MM.1S (cell line): Measurements from ENCODE around the gene CCDC181.

Experiments
- DNase-seq: peaks from one replicate; pipeline ENCODE4 v3.0.0-alpha.2; 2015
- H2AFZ ChIP-seq: fragments of 300-600 bp; sonication (generic); 2 replicates; pipeline ENCODE4 v1.6.0; 2016; ENCODE audit warnings: antibody characterized with exemption, low read length
- H3F3A ChIP-seq: fragments of 300-600 bp; sonication (generic); 2 replicates; pipeline ENCODE4 v1.6.1; 2016; ENCODE audit warnings: mild to moderate bottlenecking, antibody characterized with exemption, low read length, moderate library complexity, mixed read lengths; ENCODE audit not compliant: insufficient read depth
- H3K27ac ChIP-seq: fragments of 300-600 bp; sonication (generic); 2 replicates; pipeline ENCODE4 v1.5.1; 2016; ENCODE audit warnings: mild to moderate bottlenecking, low read length
- H3K27me3 ChIP-seq: fragments of 300-600 bp; sonication (generic); replicated peaks from 2 replicates; pipeline ENCODE4 v1.6.0; 2016; ENCODE audit warnings: low read length; ENCODE audit not compliant: insufficient read depth
- H3K36me3 ChIP-seq: fragments of 300-600 bp; sonication (generic); replicated peaks from 2 replicates; pipeline ENCODE4 v1.6.1; 2016; ENCODE audit warnings: mild to moderate bottlenecking, low read length, mixed read lengths; ENCODE audit not compliant: insufficient read depth
- H3K4me1 ChIP-seq: fragments of 300-600 bp; sonication (generic); 2 replicates; pipeline ENCODE4 v1.6.1; 2016; ENCODE audit warnings: low read length, mixed read lengths
- H3K4me2 ChIP-seq: fragments of 300-600 bp; sonication (generic); 2 replicates; pipeline ENCODE4 v1.6.0; 2016; ENCODE audit warnings: low read depth, low read length
- H3K4me3 ChIP-seq: fragments of 300-600 bp; sonication (generic); 2 replicates; pipeline ENCODE4 v1.5.1; 2016; ENCODE audit warnings: low read length, mixed read lengths
- H3K79me2 ChIP-seq: fragments of 300-600 bp; sonication (generic); 2 replicates; pipeline ENCODE4 v1.6.1; 2016; ENCODE audit warnings: mixed run types, low read length, mixed read lengths
- H3K9ac ChIP-seq: fragments of 300-600 bp; sonication (generic); 2 replicates; pipeline ENCODE4 v1.6.1; 2016; ENCODE audit warnings: low read length, mixed read lengths
- H3K9me2 ChIP-seq: fragments of 300-600 bp; sonication (generic); replicated peaks from 2 replicates; pipeline ENCODE4 v1.6.1; 2016; ENCODE audit warnings: mild to moderate bottlenecking, low read length, mixed read lengths; ENCODE audit not compliant: insufficient read depth
- H3K9me3 ChIP-seq: fragments of 300-600 bp; sonication (generic); replicated peaks from 2 replicates; pipeline ENCODE4 v1.6.1; 2016; ENCODE audit warnings: mild to moderate bottlenecking, low read length, mixed read lengths; ENCODE audit not compliant: insufficient read depth
- H4K20me1 ChIP-seq: fragments of 300-600 bp; sonication (generic); 2 replicates; pipeline ENCODE4 v1.6.1; 2016; ENCODE audit warnings: mild to moderate bottlenecking, low read length, moderate library complexity, mixed read lengths; ENCODE audit not compliant: insufficient read depth
- EZH2 ChIP-seq: fragments of 300-600 bp; sonication (generic); optimal IDR thresholded peaks from 2 replicates; pipeline ENCODE3; 2017; ENCODE audit warnings: low read depth, mild to moderate bottlenecking, antibody characterized with exemption, low read length, mixed read lengths
- EZH2phosphoT487 ChIP-seq: fragments of 300-600 bp; sonication (generic); IDR thresholded peaks from 2 replicates; pipeline ENCODE4 v1.6.1; 2018; ENCODE audit warnings: antibody characterized with exemption, low read length
- TF ChIP-seq, protein P1 (sequence below): fragments of 300-600 bp; sonication (generic); IDR thresholded peaks from 2 replicates; pipeline ENCODE4 v1.5.1; 2016; ENCODE audit warnings: antibody characterized with exemption, low read length, mixed read lengths

The CCDC181 gene

DNA sequence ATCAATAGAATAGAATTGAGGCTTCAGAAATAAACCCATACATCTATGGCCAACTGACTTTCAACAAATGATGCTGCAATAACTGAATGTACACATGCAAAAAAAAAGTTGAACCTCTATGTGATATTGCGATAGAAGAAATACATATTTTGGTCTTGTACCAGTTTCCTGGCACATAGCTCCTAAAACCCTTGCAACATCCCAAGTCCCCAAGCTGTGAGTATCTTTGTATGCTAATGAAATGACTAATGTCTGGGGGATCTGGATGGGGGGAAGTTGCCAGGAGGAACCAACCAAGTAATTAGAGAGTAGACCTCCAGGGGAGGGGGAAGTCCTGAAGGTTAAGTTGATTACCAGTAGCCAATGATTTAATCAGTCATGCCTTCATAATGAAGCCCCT, 34.9 kb downstream of the CCDC181 start:
- Histone ChIP-seq H3K27me3 (no peaks in the 10 kb centered on the region), H3K27ac (no peak overlapping the region), H3K4me2 (no peak overlapping the region), H3K36me3 (no peaks in the 10 kb centered on the region), H3F3A (no peaks in the 10 kb centered on the region), H2AFZ (no peak overlapping the region), H3K4me1 (no peaks in the 10 kb centered on the region), H3K9ac (no peak overlapping the region), H3K9me2 (no peaks in the 10 kb centered on the region), H3K4me3 (no peak overlapping the region), H4K20me1 (no peaks in the 10 kb centered on the region), H3K9me3 (no peaks in the 10 kb centered on the region), H3K79me2 (no peaks in the 10 kb centered on the region)
- no peak for TF ChIP-seq EZH2phosphoT487
- TF ChIP-seq, protein P1, sequence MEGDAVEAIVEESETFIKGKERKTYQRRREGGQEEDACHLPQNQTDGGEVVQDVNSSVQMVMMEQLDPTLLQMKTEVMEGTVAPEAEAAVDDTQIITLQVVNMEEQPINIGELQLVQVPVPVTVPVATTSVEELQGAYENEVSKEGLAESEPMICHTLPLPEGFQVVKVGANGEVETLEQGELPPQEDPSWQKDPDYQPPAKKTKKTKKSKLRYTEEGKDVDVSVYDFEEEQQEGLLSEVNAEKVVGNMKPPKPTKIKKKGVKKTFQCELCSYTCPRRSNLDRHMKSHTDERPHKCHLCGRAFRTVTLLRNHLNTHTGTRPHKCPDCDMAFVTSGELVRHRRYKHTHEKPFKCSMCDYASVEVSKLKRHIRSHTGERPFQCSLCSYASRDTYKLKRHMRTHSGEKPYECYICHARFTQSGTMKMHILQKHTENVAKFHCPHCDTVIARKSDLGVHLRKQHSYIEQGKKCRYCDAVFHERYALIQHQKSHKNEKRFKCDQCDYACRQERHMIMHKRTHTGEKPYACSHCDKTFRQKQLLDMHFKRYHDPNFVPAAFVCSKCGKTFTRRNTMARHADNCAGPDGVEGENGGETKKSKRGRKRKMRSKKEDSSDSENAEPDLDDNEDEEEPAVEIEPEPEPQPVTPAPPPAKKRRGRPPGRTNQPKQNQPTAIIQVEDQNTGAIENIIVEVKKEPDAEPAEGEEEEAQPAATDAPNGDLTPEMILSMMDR = no peak
- no peak for TF ChIP-seq EZH2
- DNase-seq = no peak

DNA sequence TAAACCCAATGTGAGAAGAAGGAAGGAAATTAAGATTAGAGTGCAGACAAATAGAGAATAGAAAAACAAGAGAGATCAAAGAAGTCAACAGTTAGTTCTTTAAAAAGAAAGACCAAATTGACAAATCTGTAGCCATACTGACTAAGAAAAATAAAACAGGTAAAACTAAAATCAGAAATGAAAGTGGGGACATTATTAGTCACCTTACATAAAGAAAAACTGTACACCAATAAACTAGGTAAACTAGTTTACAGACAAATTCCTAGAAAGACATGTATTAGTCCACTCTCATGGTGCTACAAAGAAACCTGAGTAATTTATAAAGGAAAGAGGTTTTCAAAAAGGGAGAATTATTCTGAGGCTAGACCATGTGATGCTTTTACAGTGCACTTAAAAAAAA, 37.0 kb downstream of the CCDC181 start:
- Histone ChIP-seq H2AFZ (no peak overlapping the region), H3K27ac (no peak overlapping the region), H4K20me1 (no peaks in the 10 kb centered on the region), H3K4me3 (no peak overlapping the region), H3K79me2 (no peaks in the 10 kb centered on the region), H3K4me1 (no peaks in the 10 kb centered on the region), H3K36me3 (no peaks in the 10 kb centered on the region), H3K9ac (no peak overlapping the region), H3F3A (no peaks in the 10 kb centered on the region), H3K9me2 (no peaks in the 10 kb centered on the region), H3K27me3 (no peaks in the 10 kb centered on the region), H3K4me2 (no peak overlapping the region), H3K9me3 (no peaks in the 10 kb centered on the region)
- no peak for DNase-seq
- TF ChIP-seq EZH2phosphoT487 = no peak
- TF ChIP-seq, protein P1 = no peak
- no peak for TF ChIP-seq EZH2

DNA sequence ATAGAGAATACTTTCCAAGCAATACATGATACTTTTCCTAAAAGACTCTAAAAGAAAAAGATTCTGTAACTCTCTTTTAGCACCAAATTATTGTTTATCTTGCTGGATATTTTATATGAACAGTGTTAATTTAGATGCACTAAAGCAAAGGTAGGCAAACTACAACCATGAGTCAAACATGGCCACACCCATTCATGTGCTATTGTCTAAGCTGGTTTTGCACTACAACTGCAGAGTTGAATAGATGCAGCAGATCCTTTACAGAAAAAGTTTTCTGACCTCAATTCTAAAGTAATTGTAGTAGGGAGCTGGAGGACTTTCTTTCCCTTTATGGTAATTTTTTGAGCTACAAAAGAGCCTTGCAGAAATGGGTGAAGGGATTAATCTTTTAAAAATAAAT, 39.9 kb downstream of the CCDC181 start:
- Histone ChIP-seq H2AFZ (no peak overlapping the region), H3K4me2 (no peak overlapping the region), H3F3A (no peaks in the 10 kb centered on the region), H4K20me1 (no peaks in the 10 kb centered on the region), H3K27ac (no peak overlapping the region), H3K9ac (no peak overlapping the region), H3K79me2 (no peaks in the 10 kb centered on the region), H3K4me1 (no peaks in the 10 kb centered on the region), H3K4me3 (no peak overlapping the region), H3K27me3 (no peaks in the 10 kb centered on the region), H3K9me2 (no peaks in the 10 kb centered on the region), H3K9me3 (no peaks in the 10 kb centered on the region), H3K36me3 (no peaks in the 10 kb centered on the region)
- TF ChIP-seq EZH2 (no peak), EZH2phosphoT487 (no peak)
- TF ChIP-seq, protein P1 = no peak
- no peak for DNase-seq
